Measurements from ENCODE around the gene DPF1.
"Not testable (repeated sequence)": the region's sequence is repeated elsewhere in the genome, so short reads cannot be mapped to it uniquely, and the experiment has no call there.

DPF1 gene

DNA sequence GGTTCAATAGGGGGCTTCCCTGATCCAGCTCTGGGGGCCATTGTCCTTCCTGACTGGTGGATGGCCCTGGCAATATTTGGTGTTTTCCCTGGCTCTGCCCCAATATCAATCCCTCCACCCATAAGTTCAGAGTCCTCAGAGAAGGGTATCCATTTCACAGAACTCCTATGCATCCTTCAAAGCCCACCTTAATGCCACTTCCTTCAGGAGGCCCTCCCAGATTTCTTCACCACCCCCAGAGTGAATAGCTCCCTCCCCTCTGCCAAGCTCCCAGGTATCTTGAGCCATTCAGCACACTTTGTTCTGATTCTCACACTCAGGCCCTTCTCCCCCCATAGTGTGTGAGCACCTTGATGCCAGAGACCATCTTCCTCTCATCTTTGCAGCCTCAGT, 26.4 kb upstream of the DPF1 start:
- DNase-seq: no peak

DNA sequence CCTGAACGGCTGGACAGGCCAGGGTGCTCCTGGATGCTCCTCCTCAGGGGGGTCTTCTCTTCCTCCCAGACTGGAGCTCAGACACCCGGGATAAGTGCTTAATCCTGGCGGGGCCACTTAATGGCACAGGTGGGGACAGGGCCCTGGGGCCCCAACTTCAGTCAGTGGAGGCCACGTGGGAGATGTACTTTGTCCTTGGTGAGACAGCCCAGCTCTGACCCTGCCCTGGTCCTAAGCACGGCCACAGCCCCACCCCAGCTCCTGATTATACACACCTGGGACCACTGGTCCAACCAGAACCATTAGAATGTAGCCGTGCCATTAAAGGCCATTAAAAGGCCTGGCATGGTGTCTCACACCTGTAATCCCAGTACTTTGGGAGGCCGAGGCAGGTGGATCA, 24.4 kb upstream of the DPF1 start:
- DNase-seq: no peak

DNA sequence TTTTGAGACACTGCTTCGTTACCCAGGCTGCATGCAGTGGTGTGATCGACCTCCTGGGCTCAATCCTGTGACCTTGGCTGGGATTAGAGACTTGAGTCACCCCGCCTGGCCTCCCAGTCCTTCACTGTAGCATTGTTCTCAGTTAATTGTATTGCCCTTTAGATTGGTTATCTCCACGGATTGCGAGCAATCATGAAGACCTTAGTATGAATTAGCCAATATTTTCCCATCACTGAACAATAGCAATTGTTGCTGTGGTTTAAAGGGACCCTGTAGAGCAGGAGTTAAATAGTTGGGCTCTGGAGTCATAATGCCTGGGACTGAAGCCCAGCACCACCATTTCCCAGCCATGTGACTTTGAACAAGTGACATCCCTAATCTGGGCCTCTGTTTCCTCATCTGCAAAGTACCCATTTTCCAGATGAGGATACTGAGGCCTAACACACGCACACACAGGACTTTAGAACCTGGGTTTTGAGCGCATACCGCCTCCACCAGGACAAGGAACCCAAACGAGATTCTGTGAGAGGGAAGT, 23.8 kb upstream of the DPF1 start:
- no peak for DNase-seq

DNA sequence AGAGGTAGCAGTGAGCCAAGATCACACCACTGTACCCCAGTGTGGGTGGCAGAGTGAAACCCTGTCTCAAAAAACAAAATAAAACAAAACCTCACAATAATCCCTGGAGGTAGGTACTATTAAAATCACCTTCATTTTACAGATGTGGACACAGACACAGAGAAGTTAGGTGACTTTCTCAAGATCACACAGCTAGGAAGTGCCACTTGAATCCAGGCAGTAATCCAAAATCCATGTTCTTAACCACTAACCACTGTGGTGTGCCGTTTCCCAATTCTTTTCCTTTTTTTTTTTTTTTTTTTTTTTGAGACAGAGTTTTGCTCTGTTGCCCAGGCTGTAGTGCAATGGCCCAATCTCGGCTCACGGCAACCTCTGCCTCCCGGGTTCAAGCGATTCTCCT, 23.1 kb upstream of the DPF1 start:
- no peak for DNase-seq

DNA sequence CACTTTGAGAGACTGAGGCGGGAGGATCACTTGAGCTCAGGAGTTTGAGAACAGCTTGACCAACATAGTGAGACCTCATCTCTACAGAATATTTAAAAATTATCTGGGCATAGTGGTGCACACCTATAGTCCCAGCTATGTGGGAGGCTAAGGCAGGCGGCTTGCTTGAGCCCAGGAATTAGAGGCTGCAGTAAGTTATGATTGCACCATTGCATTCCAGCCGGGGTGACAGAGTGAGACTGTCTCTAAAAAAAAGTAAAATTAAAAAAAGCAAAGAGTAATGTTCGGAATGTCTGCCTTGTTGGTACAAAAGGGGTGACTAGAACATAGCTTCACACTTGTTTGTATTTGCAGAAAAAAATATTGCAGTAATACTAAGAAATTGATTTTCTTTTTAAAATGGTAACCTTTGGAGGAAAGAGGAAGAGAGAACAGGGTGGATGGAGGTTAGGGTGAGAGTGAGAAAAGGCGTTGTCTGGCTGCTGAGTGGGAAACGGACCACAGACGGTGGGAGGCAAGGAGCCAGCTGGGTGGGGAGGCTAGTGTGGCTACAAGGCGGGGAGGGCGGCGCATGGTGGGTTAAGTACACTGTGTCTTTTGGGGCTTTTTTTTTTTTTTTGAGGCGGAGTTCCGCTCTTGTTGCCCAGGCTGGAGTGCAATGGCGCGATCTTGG, 21.9 kb upstream of the DPF1 start:
- DNase-seq: no peak

DNA sequence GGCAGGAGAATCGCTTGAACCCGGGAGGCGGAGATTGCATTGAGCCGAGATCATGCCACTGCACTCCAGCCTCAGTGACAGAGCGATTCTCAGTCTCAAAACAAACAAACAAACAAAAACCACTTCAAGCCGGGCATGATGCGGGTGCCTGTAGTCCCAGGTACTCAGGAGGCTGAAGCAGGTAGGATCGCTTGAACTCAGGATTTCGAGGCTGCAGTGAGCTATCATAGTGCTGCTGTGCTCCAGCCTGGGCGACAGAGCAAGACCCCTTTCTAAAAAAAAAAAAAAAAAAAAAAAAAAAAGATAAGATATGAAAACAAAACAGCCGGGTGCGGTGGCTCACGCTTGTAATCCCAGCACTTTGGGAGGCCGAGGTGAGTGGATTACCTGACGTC, 19.3 kb upstream of the DPF1 start:
- DNase-seq: no peak

DNA sequence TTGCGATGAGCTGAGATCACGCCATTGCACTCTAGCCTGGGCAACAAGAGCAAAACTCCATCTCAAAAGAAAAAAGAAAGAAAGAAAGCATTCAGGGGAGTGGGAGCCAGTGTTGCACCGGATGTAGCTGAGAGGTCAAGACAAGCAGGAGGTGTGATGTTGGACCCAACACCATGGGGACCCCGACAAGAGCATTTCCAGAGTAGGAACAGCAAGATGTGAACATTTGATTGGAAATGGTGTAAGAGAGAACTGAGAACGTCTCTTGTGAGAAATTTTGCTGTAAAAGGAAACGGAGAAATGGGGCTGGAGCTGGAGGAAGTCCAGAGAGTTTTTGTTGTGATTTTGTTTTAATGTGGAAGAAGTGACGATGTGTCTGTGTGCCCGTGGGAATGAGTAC, 15.8 kb upstream of the DPF1 start:
- no peak for DNase-seq

DNA sequence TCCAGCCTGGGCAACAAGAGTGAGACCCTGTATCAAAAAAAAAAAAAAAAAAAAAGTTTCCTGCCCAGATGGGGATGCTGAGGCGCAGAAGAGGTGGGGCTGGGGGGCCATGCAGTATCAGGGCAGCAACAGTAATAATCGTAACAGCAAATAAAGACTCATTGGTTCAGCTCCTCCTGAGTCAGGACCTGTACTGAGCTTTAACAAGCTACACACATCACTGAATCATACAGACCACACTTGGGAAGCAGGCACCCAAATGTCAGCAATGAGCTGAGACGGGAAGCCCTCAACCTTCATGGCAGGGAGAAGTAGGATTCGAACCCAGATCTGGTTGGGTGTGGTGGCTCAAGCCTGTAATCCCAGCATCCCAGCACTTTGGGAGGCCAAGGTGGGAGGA, 10.6 kb upstream of the DPF1 start:
- no peak for DNase-seq

DNA sequence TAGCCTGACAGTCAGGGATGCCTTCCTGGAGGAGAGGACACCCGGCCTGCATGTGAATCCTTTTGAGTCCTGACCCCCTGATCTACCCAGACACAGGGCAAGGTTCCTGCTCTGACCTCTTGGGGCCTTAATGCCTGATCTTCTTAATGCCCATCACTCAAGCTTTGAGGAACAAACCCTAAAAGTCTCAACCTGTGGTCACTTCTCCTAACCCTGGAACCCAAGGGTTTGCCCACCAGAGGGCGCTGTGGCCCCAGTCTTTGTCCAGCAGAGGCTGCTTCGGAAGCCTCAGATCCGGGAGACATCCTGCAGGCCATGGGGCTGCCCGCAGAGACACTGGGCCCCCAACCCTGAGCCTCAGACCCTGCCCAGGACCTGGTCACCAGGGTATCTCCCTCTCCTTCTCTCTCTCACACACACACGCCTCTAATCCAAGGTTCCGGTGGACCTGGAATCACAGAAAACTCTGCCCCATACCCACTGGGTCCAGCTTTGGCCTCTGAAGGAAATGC, 9.8 kb upstream of the DPF1 start:
- DNase-seq: peak; percentile 58

DNA sequence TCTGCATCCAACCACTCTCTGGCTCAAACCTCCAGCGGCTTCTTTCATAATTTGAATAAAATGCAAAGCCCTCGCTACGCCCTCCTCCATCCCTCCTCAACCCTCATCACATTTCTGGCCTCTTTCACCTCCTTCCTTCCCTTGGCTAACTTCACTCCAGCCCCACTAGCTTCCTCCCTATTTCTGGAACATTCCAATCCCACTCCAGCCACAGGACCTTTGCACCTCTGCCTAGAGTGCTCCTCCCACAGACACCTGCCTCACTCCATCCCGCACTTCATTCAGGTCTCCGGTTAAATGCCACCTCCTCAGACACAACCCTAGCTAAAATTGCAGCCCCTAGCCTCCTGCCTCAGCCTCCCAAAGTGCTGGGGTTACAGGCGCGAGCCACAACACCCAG, 7.9 kb upstream of the DPF1 start:
- no peak for DNase-seq

DNA sequence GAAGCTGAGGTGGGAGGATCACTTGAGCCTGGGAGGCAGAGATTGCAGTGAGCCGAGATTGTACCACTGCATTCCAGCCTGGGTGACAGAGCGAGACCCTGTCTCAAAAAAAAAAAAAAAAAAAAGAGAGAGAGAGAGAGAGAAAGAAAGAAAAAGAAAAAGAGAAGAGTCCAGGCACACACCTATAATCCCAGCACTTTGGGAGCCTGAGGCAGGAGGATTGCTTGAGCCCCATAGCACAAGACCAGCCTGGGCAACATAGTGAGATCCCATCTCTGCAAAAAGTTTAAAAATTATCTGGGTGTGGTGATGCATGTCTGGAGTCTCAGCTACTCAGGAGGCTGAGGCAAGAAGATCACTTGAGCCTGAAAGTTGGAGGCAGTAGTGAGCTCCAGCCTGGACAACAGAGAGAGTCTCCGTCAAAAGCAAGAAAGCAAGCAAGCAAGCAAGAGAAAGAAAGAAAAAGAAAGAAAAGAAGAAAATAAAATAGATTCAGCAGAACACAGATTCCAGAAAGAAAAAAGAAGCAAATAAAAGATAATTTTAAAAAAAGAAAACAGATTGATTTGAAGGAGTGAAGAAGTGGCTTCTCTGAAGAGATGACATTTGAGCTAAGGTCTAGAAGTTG, 6.6 kb upstream of the DPF1 start:
- not testable (repeated sequence) for DNase-seq

DNA sequence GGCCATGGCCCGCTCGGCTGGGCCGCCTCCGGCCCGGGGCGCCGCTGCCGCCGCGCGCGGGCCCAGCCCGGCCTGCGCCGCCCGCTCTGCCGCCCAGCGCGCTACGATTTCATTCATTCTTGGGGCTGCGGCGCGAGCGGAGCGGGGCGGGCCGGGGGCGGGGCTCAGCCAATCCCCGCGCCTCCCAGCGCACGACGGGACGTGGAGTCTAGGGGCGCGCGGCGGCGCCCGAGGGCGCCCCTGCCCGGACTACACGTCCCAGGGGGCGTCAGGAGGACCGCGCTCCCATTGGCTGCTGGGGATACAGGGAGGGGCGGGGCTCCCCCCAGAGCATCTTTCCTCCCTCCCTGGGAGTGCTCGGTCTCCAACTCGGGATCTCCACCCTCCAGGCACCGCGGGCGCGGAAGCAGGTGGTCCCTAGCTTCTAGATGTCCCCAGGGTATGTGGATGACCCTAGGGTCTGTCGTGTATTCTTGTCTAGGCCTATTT, 5.6 kb upstream of the DPF1 start:
- DNase-seq: no peak

DNA sequence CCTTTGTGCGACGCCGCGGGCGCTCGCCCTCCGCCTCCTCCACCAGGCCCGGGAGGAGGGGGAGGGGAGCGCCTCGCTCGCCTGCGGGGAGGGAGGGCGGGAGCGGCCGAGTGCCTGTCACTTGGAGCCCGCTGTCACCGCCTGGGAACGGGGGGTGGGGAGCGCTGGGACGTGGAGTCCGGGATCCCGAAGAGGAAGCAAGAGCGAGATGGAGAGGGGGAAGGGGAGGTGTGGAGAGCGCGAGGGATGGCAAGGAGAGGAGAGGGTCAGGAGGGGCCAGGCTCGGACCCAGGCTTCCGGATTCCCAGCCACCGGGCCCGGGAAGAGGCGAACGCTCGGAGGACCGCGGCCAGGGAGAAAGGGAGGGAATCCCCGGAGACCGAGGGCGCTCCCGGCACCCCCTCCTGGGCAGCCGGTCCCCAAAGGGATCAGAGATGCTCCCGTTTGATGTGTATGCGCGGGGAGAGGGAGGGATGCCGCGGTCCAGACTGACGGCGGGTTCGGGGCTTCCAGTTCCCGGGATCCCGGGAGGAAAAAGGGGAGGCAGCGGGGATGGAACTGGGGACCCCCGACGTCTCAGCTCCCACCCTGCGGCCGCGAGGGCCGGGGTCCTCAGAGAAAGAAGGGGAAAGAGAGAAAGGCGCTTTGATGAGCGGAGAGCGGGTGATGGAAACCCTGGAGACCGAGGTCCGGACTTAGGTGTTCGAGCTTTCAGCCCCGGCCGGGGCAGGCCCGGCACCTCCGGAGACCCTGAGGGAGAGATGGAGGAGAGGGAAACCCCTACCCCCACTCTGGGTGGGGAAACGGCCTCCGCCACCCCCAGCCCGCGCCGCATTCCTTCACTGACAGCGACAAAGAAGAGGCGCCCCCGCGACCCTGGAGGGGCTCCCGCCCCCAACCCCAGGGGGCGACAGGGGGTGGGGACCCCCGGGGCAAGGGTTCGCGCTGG, 4.7 kb upstream of the DPF1 start:
- no peak for DNase-seq

DNA sequence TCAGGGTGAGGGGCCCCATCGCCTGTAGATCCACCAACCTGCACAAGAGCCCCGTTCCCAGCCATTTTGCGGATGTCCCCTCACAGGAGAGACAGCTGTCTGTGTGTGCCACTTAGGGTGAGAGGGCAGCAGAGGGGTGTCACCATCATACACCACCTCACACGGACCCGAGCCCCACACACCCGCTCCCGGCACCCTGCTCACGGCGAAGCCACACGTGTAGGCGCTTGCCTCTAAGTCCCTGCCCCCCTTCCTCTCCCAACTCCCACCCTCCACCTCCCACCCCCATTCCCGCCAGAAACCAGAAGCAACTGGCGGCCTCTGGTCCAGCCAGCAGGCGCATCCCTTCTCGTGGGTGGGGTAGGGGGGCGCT, 4.0 kb upstream of the DPF1 start:
- no peak for DNase-seq

DNA sequence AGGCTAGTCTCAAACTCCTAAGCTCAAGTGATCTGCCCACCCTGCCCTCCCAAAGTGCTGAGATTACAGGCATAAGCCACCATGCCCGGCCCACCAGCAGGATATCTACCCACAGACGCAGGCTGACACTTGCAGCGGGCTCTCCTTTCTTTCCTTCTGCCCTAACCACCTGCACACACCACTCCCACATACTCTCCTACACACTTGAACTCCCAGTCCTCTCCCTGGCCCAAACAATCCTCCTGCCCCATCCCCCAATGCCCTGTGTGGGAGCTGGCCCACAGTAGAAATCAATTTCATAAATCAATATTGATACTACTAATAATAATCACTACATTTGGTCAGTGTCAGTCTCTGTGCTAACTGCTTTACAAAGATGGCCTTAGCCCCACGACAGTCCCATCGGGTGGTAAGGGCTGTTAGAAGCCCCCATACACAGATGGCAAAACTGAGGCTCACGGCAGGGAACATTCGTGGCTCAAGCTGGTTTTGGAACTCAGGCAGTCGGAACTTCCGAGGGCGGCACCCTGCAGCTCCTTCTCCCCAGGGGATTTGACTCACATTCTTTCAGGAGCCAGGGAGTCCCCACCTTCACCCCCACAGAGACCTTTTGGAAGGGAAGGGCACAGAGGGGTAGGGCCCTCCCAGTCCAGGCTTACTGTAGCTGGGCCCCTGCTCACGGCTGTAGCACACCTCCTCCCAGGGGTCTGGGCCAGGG, 3.4 kb upstream of the DPF1 start:
- DNase-seq: no peak

DNA sequence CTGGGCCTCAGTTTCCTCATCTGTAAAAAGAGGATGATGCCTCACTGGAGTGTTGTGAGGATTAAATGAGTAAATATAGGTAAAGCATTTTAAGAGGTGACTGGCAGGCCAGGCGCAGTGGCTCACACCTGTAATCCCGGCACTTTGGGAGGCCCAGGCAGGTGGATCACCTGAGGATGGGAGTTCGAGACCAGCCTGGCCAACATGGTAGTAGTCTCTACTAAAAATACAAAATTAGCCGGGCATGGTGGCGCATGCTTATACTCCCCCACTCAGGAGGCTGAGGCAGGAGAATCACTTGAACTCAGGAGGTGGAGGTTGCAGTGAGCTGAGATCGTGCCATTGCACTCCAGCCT, 819 bp upstream of the DPF1 start:
- DNase-seq: not testable (repeated sequence)

DNA sequence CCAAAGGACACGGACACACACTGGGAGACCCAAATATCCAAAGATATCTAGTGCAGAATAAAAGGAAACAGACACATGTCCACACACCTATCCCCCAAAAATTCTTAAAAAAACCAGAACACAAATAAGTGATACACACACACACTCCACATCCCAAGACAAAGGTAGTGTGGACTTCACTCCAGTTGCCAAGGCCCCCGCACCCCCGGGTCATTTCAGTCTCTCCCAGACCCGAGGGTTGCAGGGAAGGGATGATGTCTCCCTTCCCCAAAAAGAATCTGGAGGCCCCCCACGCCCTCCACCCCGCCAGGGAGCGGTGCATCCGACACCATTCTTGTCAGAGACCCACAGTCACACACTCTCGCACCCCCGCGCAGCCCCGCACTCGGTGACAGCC, 407 bp downstream of the DPF1 start:
- DNase-seq: no peak

DNA sequence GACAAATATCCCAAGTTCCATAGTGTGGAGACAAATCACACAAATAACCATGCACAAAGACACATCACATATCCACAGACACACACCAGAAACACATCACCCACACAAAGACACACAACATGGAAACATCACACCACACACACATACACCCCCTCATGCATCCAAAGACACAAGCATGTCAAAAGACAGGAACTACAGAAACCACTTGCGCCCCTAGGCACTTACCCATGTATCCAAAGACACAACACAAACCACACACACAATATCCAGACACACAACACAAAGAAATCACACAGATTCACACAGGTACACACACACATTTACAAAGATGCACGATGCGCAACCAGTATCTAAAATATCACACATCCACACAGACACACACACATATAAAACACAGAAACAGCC, 901 bp downstream of the DPF1 start:
- no peak for DNase-seq

DNA sequence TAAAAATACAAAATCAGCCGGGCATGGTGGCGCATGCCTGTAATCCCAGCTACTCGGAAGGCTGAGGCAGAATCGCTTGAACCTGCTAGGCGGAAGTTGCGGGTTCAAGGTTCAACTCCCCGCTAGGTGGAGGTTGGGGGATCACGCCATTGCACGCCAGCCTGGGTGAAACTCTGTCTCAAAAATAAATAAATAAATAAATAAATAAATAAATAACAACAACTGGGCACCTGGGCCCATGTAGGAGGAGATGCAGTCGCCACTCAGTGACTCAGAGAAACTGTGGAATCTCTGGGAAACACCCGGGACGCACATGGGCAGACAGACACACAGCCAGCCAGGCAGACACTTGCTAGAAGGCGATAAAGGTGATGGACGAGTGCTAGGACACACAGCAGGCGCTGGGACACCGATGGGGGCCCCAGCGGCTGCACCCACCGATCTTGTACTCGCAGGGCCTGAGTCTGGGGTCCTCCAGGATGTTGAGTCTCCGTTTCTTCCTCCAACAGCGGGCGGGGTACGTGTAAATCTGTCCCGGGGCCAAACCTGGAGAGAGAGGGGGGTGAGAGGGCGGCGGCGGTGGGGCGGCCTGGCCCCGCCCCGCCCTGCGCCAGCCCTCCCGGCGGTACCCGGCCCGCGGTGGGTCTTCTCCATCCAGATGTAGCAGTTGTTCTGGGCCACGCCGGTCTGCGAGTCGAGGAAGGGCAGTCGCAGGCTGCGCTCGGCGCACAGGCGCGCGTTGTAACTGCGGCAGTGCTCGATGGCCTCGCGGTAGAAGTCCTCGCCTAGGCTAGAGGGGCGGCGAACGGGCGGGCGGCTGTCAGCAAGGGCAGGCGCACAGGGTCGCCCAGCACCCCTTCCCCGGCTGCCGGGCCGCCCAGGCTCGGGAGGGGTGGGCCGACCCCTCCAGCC, 1.8 kb downstream of the DPF1 start:
- no peak for DNase-seq

DNA sequence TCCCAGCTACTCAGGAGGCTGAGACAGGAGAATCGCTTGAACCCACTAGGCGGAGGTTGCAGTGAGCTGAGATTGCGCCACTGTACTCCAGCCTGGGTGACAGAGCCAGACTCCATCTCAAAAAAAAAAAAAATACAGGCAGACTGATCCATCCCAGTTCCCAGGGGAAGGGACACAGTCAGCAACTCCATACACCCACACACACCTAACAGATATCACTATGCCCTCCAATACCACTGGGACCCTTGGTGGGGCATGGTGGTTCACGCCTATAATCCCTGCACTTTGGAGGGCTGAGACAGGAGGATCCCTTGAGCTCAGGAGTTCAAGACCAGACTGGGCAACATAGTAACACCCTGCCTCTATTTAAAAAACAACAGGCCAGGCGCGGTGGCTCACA, 2.6 kb downstream of the DPF1 start:
- no peak for DNase-seq

DNA sequence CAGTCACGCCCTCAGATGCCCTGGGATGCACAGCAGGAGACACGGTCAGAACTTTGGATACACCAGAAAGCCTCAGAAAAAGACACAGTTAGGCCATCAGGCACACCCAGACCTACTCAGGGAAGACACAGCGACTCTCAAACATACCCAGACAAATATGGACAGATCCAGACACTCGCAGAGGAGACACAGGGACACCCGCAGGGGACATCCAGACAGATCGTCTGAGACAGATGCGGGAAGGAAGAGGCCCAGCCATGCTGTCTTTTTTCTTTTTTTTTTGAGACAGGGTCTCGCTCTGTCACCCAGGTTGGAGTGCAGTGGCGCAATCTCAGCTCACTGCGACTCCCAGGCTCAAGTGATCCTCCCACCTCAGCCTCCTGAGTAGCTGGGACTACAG, 4.8 kb downstream of the DPF1 start:
- no peak for DNase-seq

DNA sequence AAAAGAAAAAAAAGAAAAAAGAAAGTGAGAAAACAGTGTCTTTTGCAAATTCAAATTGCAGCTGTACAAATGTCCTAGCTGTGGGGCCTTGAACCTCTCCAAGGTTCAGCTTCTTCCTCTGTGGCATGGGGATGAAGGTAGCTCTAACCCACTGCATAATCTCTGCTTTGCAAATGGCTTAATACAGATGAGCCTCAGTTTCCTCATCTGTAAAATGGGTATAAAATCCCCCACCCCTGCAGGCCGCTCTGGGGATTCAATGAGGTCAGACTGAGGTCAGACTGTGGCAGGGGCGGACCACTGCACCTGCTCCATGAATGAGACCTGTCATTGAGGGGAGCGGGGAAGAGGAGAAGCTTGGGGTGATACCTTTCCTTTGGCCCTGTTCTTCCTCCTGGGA, 5.8 kb downstream of the DPF1 start:
- no peak for DNase-seq

Measured in KG1 (cell line).